ENCODE measurements around the gene TMEM37.

The TMEM37 gene

GRCh38 chr2:119483395-119483753 lies 51.7 kb downstream of the TMEM37 start:
- H3K4me3 ChIP-seq (ENCODE audit: low read depth in 1 of 2, low read length in 2 of 2) = no peak overlapping the region
- no peaks in the 10 kb centered on the region for H3K36me3 ChIP-seq (ENCODE audit: control insufficient read depth in 1 of 2, insufficient read depth in 2 of 2, low read length in 2 of 2)
- no peaks in the 10 kb centered on the region for H3K27me3 ChIP-seq (ENCODE audit: low read depth, low read length)
- H3K9me3 ChIP-seq (ENCODE audit: control insufficient read depth in 1 of 2, low read length in 2 of 2) = no peaks in the 10 kb centered on the region
- no peak overlapping the region for H3K27ac ChIP-seq (ENCODE audit: low read length)
- H3K4me1 ChIP-seq (ENCODE audit: control insufficient read depth in 1 of 2, insufficient read depth in 2 of 2, low read length in 2 of 2) = no peaks in the 10 kb centered on the region

- no peaks in the 10 kb centered on the region for H3K4me1 ChIP-seq (ENCODE audit: control insufficient read depth in 1 of 2, insufficient read depth in 2 of 2, low read length in 2 of 2)
Observed at GRCh38 chr2:119483896-119484718, 52.5 kb downstream of the TMEM37 start.

DNA sequence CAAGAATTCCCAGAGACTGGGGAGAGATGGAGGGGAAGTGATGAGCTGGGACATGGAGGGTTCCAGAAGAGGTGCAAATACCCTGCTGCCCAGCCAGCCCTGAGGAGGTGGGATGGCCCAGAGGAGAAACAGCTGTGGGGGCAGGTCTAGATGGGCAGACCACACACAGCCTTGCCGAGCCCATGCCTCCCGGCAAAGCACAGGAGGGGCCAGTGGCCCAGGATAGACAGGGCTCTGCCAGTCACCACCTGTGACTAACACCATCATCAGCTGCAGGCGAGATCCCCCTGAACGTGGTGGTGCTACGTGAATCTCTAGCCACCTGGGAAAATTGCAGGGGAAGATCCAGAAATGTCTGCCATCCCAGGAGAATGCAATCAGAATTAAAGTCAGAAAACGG lies 53.2 kb downstream of the TMEM37 start:
- no peaks in the 10 kb centered on the region for H3K36me3 ChIP-seq (ENCODE audit: control insufficient read depth in 1 of 2, insufficient read depth in 2 of 2, low read length in 2 of 2)
- H3K27ac ChIP-seq (ENCODE audit: low read length) = no peak overlapping the region
- H3K4me1 ChIP-seq (ENCODE audit: control insufficient read depth in 1 of 2, insufficient read depth in 2 of 2, low read length in 2 of 2) = no peaks in the 10 kb centered on the region
- H3K27me3 ChIP-seq (ENCODE audit: low read depth, low read length) = no peaks in the 10 kb centered on the region
- no peak overlapping the region for H3K4me3 ChIP-seq (ENCODE audit: low read depth in 1 of 2, low read length in 2 of 2)
- H3K9me3 ChIP-seq (ENCODE audit: control insufficient read depth in 1 of 2, low read length in 2 of 2) = no peaks in the 10 kb centered on the region

More at GRCh38 chr2:119483896-119484718, 52.5 kb downstream of the TMEM37 start:
- Histone ChIP-seq H3K27ac (ENCODE audit: low read length) (no peak overlapping the region), H3K9me3 (ENCODE audit: control insufficient read depth in 1 of 2, low read length in 2 of 2) (no peaks in the 10 kb centered on the region), H3K4me3 (ENCODE audit: low read depth in 1 of 2, low read length in 2 of 2) (no peak overlapping the region), H3K36me3 (ENCODE audit: control insufficient read depth in 1 of 2, insufficient read depth in 2 of 2, low read length in 2 of 2) (no peaks in the 10 kb centered on the region), H3K27me3 (ENCODE audit: low read depth, low read length) (no peaks in the 10 kb centered on the region)

GRCh38 chr2:119485336-119486110 lies 53.9 kb downstream of the TMEM37 start:
- H3K27ac ChIP-seq (ENCODE audit: low read length) = no peak overlapping the region
- no peaks in the 10 kb centered on the region for H3K27me3 ChIP-seq (ENCODE audit: low read depth, low read length)
- no peaks in the 10 kb centered on the region for H3K4me1 ChIP-seq (ENCODE audit: control insufficient read depth in 1 of 2, insufficient read depth in 2 of 2, low read length in 2 of 2)

DNA sequence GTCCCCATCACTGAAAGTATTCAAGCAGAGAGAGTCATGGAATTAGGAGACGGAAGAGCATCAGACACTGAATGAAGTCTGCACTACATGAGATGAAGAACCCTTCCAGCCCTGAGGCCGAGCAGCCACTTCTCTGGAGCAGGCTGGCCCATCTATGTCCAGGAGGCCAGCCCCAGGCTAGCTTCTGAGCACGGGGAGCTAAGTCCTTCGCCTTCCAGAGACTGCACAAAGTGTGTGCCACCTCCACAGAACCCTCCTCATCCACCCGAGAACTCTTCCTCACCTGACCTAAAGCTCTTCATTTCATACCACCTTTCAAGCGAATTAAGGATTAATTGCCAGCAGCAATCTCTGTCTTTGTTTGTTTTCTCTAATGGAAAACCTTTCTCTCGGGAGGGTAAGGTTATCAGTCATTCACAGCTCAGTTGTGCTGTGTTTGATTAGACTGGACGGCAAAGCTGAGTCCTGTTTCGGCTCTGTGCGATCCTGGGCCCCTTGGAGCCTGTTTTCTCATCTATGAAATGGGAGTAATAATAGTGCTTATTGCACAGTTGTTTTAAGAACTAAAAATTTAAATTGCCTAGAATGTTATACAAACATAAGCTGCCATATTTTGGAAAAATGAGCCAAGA lies 54.7 kb downstream of the TMEM37 start:
- H3K27ac ChIP-seq (ENCODE audit: low read length) = no peak overlapping the region

More at GRCh38 chr2:119485336-119486110, 53.9 kb downstream of the TMEM37 start:
- Histone ChIP-seq H3K4me3 (ENCODE audit: low read depth in 1 of 2, low read length in 2 of 2) (no peak overlapping the region), H3K9me3 (ENCODE audit: control insufficient read depth in 1 of 2, low read length in 2 of 2) (no peaks in the 10 kb centered on the region), H3K36me3 (ENCODE audit: control insufficient read depth in 1 of 2, insufficient read depth in 2 of 2, low read length in 2 of 2) (no peaks in the 10 kb centered on the region)

GRCh38 chr2:119486886-119487285 lies 55.2 kb downstream of the TMEM37 start:
- Histone ChIP-seq H3K4me3 (ENCODE audit: low read depth in 1 of 2, low read length in 2 of 2) (no peak overlapping the region), H3K4me1 (ENCODE audit: control insufficient read depth in 1 of 2, insufficient read depth in 2 of 2, low read length in 2 of 2) (no peaks in the 10 kb centered on the region), H3K36me3 (ENCODE audit: control insufficient read depth in 1 of 2, insufficient read depth in 2 of 2, low read length in 2 of 2) (no peaks in the 10 kb centered on the region), H3K27me3 (ENCODE audit: low read depth, low read length) (no peaks in the 10 kb centered on the region), H3K9me3 (ENCODE audit: control insufficient read depth in 1 of 2, low read length in 2 of 2) (no peaks in the 10 kb centered on the region), H3K27ac (ENCODE audit: low read length) (no peak overlapping the region)

More for the DNA sequence above, 54.7 kb downstream of the TMEM37 start:
- no peaks in the 10 kb centered on the region for H3K4me1 ChIP-seq (ENCODE audit: control insufficient read depth in 1 of 2, insufficient read depth in 2 of 2, low read length in 2 of 2)
- no peak overlapping the region for H3K4me3 ChIP-seq (ENCODE audit: low read depth in 1 of 2, low read length in 2 of 2)
- no peaks in the 10 kb centered on the region for H3K9me3 ChIP-seq (ENCODE audit: control insufficient read depth in 1 of 2, low read length in 2 of 2)
- H3K36me3 ChIP-seq (ENCODE audit: control insufficient read depth in 1 of 2, insufficient read depth in 2 of 2, low read length in 2 of 2) = no peaks in the 10 kb centered on the region
- H3K27me3 ChIP-seq (ENCODE audit: low read depth, low read length) = no peaks in the 10 kb centered on the region

DNA sequence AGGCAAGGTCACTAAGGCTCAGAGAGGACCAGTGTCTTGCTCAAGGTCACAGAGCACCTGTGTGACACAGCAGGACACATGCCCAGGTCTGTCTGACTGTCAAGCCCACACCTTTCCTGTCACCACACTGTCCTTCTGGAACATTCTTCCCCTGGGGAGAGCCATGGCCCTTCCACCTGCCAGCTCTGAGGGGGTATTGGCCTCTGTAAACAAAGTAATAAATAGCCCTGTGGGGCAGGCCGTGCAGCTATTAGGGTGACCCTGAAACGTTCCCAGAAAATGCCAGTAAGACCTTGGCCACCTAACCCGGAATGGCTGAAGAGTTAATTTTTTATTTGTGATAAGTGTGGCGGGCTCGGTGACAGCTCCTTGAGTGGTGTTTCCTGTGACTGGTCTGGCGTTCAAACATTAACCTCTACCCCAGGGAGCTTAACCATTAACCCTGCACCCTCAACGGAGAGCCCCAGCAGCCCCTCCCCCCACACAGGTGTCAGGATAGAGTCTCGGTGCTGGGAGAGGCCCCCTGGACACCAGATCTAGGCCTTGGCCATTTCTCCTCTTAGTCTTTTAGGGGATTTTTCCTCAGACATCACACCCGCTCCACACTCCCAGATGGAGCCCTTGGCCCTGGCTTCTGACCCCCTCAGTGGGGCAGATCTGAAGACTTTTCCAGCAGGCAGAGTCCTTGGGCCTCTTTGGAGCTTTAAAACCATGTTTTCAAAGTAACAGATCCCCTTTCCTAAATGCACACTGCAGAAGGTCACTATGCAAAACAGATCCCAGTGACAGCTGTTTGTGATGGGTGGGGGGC lies 56.0 kb downstream of the TMEM37 start:
- peak overlapping the region; percentile 13 for H3K27ac ChIP-seq (ENCODE audit: low read length)
- no peaks in the 10 kb centered on the region for H3K27me3 ChIP-seq (ENCODE audit: low read depth, low read length)
- no peaks in the 10 kb centered on the region for H3K9me3 ChIP-seq (ENCODE audit: control insufficient read depth in 1 of 2, low read length in 2 of 2)
- H3K4me1 ChIP-seq (ENCODE audit: control insufficient read depth in 1 of 2, insufficient read depth in 2 of 2, low read length in 2 of 2) = no peaks in the 10 kb centered on the region
- no peaks in the 10 kb centered on the region for H3K36me3 ChIP-seq (ENCODE audit: control insufficient read depth in 1 of 2, insufficient read depth in 2 of 2, low read length in 2 of 2)
- H3K4me3 ChIP-seq (ENCODE audit: low read depth in 1 of 2, low read length in 2 of 2) = no peak overlapping the region
